MM.1S (cell line): ENCODE measurements around the gene UST.

Source experiments
- DNase-seq: peaks from one replicate; pipeline ENCODE4 v3.0.0-alpha.2; 2015
- H2AFZ ChIP-seq: fragments of 300-600 bp; sonication (generic); 2 replicates; pipeline ENCODE4 v1.6.0; 2016; ENCODE audit warnings: antibody characterized with exemption, low read length
- H3F3A ChIP-seq: fragments of 300-600 bp; sonication (generic); 2 replicates; pipeline ENCODE4 v1.6.1; 2016; ENCODE audit warnings: mild to moderate bottlenecking, antibody characterized with exemption, low read length, moderate library complexity, mixed read lengths; ENCODE audit not compliant: insufficient read depth
- H3K27ac ChIP-seq: fragments of 300-600 bp; sonication (generic); 2 replicates; pipeline ENCODE4 v1.5.1; 2016; ENCODE audit warnings: mild to moderate bottlenecking, low read length
- H3K27me3 ChIP-seq: fragments of 300-600 bp; sonication (generic); replicated peaks from 2 replicates; pipeline ENCODE4 v1.6.0; 2016; ENCODE audit warnings: low read length; ENCODE audit not compliant: insufficient read depth
- H3K36me3 ChIP-seq: fragments of 300-600 bp; sonication (generic); replicated peaks from 2 replicates; pipeline ENCODE4 v1.6.1; 2016; ENCODE audit warnings: mild to moderate bottlenecking, low read length, mixed read lengths; ENCODE audit not compliant: insufficient read depth
- H3K4me1 ChIP-seq: fragments of 300-600 bp; sonication (generic); 2 replicates; pipeline ENCODE4 v1.6.1; 2016; ENCODE audit warnings: low read length, mixed read lengths
- H3K4me2 ChIP-seq: fragments of 300-600 bp; sonication (generic); 2 replicates; pipeline ENCODE4 v1.6.0; 2016; ENCODE audit warnings: low read depth, low read length
- H3K4me3 ChIP-seq: fragments of 300-600 bp; sonication (generic); 2 replicates; pipeline ENCODE4 v1.5.1; 2016; ENCODE audit warnings: low read length, mixed read lengths
- H3K79me2 ChIP-seq: fragments of 300-600 bp; sonication (generic); 2 replicates; pipeline ENCODE4 v1.6.1; 2016; ENCODE audit warnings: mixed run types, low read length, mixed read lengths
- H3K9ac ChIP-seq: fragments of 300-600 bp; sonication (generic); 2 replicates; pipeline ENCODE4 v1.6.1; 2016; ENCODE audit warnings: low read length, mixed read lengths
- H3K9me2 ChIP-seq: fragments of 300-600 bp; sonication (generic); replicated peaks from 2 replicates; pipeline ENCODE4 v1.6.1; 2016; ENCODE audit warnings: mild to moderate bottlenecking, low read length, mixed read lengths; ENCODE audit not compliant: insufficient read depth
- H3K9me3 ChIP-seq: fragments of 300-600 bp; sonication (generic); replicated peaks from 2 replicates; pipeline ENCODE4 v1.6.1; 2016; ENCODE audit warnings: mild to moderate bottlenecking, low read length, mixed read lengths; ENCODE audit not compliant: insufficient read depth
- H4K20me1 ChIP-seq: fragments of 300-600 bp; sonication (generic); 2 replicates; pipeline ENCODE4 v1.6.1; 2016; ENCODE audit warnings: mild to moderate bottlenecking, low read length, moderate library complexity, mixed read lengths; ENCODE audit not compliant: insufficient read depth
- CTCF ChIP-seq: fragments of 300-600 bp; sonication (generic); IDR thresholded peaks from 2 replicates; pipeline ENCODE4 v1.5.1; 2016; ENCODE audit warnings: antibody characterized with exemption, low read length, mixed read lengths
- EZH2 ChIP-seq: fragments of 300-600 bp; sonication (generic); optimal IDR thresholded peaks from 2 replicates; pipeline ENCODE3; 2017; ENCODE audit warnings: low read depth, mild to moderate bottlenecking, antibody characterized with exemption, low read length, mixed read lengths
- EZH2phosphoT487 ChIP-seq: fragments of 300-600 bp; sonication (generic); IDR thresholded peaks from 2 replicates; pipeline ENCODE4 v1.6.1; 2018; ENCODE audit warnings: antibody characterized with exemption, low read length

UST gene

GRCh38 chr6:149076355-149076734 is 329.5 kb downstream of the UST start:
- no peak overlapping the region for H3K4me2 ChIP-seq
- H3K27me3 ChIP-seq, result no peaks in the 10 kb centered on the region
- no peak overlapping the region for H3K4me3 ChIP-seq
- no peak overlapping the region for H3K9ac ChIP-seq
- no peaks in the 10 kb centered on the region for H3K79me2 ChIP-seq
- H3K36me3 ChIP-seq, result no peaks in the 10 kb centered on the region
- no peak overlapping the region for H2AFZ ChIP-seq
- H3K9me3 ChIP-seq, result no peaks in the 10 kb centered on the region
- H3K4me1 ChIP-seq, result no peaks in the 10 kb centered on the region
- no peaks in the 10 kb centered on the region for H4K20me1 ChIP-seq
- H3K27ac ChIP-seq, result no peak overlapping the region
- H3F3A ChIP-seq, result no peaks in the 10 kb centered on the region
- H3K9me2 ChIP-seq, result no peaks in the 10 kb centered on the region
- DNase-seq, result no peak
- TF ChIP-seq CTCF, result no peak
- TF ChIP-seq EZH2phosphoT487, result no peak
- no peak for TF ChIP-seq EZH2

GRCh38 chr6:149077208-149077607 is 330.4 kb downstream of the UST start:
- TF ChIP-seq EZH2 (no peak), EZH2phosphoT487 (no peak), CTCF (no peak)
- H3K27ac ChIP-seq, result no peak overlapping the region
- DNase-seq, result no peak

GRCh38 chr6:149078211-149078782 is 331.5 kb downstream of the UST start:
- H3K4me3 ChIP-seq, result no peak overlapping the region

More at GRCh38 chr6:149077208-149077607, 330.4 kb downstream of the UST start:
- Histone ChIP-seq H3K9ac (no peak overlapping the region), H2AFZ (no peak overlapping the region), H3K9me2 (no peaks in the 10 kb centered on the region), H3K36me3 (no peaks in the 10 kb centered on the region), H3F3A (no peaks in the 10 kb centered on the region), H3K4me1 (no peaks in the 10 kb centered on the region), H4K20me1 (no peaks in the 10 kb centered on the region), H3K79me2 (no peaks in the 10 kb centered on the region), H3K9me3 (no peaks in the 10 kb centered on the region), H3K4me2 (no peak overlapping the region), H3K27me3 (no peaks in the 10 kb centered on the region), H3K4me3 (no peak overlapping the region)

More at GRCh38 chr6:149078211-149078782, 331.5 kb downstream of the UST start:
- H3K4me1 ChIP-seq, result no peaks in the 10 kb centered on the region
- no peaks in the 10 kb centered on the region for H3K79me2 ChIP-seq
- no peak for DNase-seq
- H2AFZ ChIP-seq, result no peak overlapping the region
- H4K20me1 ChIP-seq, result no peaks in the 10 kb centered on the region
- no peak overlapping the region for H3K4me2 ChIP-seq
- no peak for TF ChIP-seq EZH2phosphoT487
- no peak for TF ChIP-seq CTCF
- TF ChIP-seq EZH2, result no peak
- H3K36me3 ChIP-seq, result no peaks in the 10 kb centered on the region
- H3F3A ChIP-seq, result no peaks in the 10 kb centered on the region
- no peaks in the 10 kb centered on the region for H3K9me2 ChIP-seq
- H3K9ac ChIP-seq, result no peak overlapping the region
- no peaks in the 10 kb centered on the region for H3K9me3 ChIP-seq
- no peak overlapping the region for H3K27ac ChIP-seq
- no peaks in the 10 kb centered on the region for H3K27me3 ChIP-seq
